NCI-H2029 (cell line): ENCODE results near the gene ATP6V1A.
A peak's percentile ranks its signal among the peaks of the same experiment; 100 is the strongest.
"Not testable (repeated sequence)": the region's sequence is repeated elsewhere in the genome, so short reads cannot be mapped to it uniquely, and the experiment has no call there.

ENCODE experiments used
- DNase-seq: peaks from one replicate; lab custom pipeline; 2025; lab: John Stamatoyannopoulos, UW

The ATP6V1A gene

DNA sequence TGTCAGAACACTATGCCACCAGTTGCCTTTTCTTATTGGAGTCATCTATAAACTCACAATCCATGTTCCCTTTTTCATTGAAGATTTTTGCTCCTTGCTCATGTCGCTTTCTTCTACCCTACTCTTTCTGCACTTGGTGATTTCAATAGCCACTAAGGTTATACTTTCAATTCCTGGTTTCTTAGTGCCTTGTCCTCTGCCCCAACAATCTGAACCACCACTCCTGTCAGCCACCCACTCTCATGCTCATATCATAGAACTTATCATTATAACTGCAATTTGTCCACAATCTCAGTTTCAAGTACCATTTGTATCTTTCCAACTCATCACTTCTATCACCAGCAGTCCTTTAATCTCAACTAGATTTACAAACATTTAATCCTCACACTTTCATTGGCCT is 81.8 kb downstream of the ATP6V1A start:
- DNase-seq = no peak

DNA sequence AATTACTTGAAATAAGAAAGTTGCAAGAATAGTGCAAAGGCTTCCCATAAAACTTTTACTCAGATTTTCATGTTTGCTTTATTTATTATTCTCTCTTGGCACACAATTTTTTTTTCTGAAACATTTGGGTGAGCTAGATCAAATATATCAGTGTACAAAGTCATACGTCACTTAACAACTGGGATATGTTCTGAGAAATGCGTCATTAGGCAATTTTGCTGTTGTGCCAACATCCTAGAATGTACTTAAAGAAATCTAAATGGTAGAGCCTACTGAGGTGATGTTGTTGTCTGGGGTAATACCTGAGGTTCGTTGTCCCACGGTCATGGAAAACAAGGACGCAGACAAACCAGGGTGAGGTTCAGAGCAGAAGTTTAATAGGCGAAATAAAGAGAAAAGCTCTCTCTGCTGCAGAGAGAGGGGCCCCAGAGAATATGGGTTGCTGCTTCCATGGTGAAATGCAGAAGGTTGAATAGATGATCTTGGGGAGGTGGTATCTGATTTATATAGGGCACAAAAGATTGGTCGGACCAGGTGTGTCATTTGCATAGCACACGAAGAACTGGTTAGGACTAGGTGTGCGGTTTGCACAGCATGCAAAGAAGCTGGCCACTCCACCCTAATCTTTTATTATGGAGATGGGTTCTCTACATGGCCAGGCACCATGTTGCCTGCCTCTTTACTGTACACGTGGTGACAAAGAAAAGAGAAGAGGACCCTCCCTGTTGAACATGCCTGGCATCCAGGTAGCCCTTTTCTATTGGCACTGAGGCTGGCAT is 82.9 kb downstream of the ATP6V1A start:
- no peak for DNase-seq

DNA sequence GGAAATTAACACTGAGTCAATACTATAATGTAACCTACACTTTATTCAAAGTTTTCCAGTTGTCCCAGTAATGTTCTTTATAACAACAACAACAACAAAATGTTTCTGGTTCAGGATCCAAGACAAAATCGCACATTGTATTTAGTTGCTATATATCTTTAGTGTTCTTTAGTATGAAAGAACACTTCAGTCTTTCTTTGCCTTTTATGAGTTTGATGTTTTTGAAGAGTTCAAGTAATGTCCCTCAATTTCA is 84.2 kb downstream of the ATP6V1A start:
- DNase-seq = no peak

DNA sequence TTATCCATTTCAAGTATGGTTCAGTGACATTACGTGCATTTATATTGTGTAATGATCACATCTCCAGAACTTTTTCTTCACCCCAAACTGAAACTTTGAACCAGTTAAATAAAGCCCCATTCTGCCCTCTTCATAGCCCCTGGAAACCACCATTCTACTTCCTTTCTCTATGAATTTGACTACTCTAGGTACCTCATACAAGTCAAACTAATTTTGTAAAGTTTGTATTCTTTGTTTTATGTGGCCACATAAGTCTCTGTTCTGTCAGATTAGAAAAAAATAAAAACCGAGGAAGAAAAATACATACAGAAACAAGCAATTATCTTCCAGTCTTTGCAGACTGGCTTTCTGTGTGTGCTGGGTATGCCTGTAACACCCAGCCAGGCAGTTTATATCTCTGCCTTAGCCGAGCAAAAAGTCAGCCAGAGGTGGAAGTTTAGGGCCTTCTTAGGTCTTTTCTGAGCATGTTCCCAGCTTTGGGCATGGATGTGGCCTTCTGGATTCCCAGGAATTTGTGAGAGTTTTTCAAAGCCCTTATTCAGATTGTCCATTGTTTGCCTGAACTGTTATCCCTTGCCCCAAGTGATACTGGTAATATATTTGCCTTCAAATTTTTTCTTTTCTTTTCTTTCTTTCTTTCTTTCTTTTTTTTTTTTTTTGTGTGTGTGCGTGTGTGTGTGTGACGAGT is 85.8 kb downstream of the ATP6V1A start:
- no peak for DNase-seq

DNA sequence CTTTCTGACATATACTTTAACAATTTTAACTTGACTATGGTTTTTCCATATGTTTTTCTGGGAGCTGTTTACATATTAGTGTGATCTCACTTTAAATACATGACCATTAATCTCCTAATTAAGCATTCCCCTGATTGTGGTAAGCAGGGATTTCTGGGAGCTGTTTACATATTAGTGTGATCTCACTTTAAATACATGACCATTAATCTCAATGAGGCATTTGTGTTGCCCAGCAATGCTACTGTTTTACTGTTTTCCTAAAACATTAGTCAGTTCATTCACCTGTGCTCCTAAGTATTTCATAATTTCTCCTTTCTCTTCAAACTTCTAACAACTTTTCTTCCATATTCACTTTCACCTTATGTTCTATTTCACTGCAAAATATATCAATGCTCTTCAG is 88.1 kb downstream of the ATP6V1A start:
- DNase-seq = no peak

DNA sequence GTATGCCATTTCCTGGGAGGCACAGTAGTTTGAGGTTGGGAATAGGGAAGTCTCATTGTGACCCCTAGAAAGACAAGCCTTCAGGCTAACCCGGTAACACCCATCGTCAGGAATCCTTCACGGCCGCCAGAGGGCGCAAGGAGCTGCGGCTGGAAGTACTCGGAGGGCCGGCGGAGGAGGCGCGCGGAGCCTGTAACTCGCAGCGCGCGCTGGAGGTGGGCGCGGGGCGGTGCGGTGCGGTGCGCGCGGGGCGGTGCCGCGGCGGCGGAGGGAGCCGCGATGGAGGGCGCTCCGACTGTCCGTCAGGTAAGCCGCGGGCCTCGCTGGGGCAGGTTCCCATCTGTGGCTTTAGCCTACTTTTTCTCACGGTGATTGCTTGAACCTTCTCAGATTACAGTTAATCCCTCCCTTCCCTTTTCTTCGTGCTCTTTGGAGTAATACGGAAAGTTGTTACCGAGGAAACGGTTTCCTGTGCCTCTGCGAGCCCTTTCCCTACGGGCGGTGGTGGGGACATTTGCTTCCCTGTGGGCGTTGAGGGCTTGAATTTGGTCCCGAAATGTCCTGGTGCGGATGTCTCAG is 91.9 kb downstream of the ATP6V1A start, which contains the start of gene GRAMD1C:
TSS of gene GRAMD1C (plus strand) at position 158 of the 579 bp plus-strand sequence. CDS start at position 280, 122 bp downstream.
- DNase-seq = peak; percentile 84

DNA sequence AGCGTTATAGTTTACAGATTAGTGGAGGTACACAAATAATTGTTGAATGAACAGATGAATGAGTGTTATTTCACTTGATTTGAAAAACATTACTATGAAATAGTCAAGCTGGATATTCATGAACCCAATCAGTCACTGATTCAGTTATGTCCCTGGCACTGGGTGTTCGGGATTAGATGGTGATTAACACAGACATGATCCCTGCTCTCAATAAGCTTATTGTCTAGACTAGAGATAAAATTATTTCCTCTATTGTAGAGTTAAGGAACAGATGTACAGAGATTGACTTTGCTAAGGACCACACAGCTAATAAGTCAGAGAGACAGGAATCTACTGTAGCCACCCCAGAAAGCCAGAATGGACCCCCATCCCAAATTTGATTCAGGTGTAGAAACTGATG is 92.7 kb downstream of the ATP6V1A start:
- DNase-seq = no peak

DNA sequence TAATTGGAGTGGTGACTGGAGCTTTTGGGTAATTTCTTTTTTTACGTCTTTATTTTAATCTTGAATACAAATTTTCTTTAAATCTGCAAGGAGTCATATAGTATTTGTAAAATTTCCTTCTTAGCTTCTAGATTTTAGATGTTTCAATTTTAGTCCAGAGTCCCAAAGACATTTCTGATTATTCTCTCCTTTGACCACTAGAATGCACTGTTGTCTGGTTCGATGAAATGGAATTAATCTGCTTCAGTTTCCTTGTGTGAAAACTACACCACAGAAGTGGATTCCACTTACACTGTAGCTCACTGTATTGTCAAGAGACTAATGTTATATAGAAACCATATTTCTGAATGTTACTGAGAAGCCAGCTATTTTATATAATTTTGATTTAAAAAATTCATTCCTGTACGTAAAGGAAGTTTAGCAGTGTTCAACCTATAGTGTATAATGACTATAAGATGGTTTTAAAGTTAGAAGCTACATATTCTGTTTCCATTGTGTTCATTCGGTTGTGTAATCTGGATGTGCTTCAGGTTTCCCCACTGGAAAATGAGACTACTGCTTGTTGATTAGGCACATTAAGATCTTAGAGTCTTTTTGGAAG is 97.9 kb downstream of the ATP6V1A start:
- peak; percentile 75 for DNase-seq

DNA sequence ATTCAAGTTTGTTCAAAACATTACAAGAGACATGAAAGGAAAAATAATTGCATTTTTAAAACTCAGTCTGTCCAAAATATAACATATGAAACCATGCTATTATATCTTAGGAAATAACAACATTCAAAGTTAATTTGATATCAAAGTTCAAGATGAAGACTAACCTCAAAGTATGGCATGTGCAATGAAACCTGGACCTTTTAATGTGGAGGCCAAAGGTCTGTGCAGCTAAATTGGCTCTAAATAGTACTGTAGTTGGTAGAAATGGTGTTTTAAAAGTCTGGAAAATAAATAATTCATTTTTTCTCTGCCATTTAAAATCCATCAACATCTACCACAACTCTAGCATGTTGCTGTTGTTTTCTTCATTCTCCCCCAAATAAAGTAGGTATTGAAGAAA is 100.4 kb downstream of the ATP6V1A start:
- no peak for DNase-seq

DNA sequence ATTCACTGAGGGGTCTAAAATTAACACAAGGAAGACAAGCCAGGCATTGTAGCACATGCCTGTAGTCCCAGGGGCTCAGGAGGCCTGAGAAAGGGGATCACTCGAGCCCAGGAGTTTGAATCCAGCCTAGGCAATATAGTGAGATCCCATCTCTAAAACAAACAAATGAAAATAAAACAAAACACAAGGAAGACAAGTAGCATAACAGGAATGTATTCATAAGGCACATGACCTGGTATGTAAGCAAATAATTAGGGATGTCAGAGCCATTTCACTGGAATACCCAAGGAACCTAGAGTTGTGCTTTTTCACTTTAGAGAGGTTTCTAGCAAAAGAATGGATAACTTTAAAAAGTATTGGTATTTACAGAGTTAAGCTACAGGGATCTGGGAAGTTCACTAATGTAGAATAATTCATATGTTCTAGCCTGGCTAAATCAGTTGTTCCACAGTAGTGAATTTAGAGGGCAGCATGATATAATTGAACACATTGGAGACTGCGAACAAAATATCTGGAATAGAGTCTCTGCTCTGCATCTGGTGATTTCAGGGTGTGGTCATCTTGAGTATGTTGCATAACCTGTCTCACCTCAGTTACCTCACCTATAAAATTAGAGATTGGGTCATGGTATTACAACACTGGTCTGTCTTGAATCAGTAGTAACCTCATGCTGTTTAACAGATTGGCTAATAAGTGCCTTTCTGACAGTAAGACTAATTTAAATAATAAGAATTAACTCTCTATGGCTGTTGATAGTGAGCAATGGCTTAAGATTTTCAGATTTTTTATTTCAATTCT is 101.0 kb downstream of the ATP6V1A start:
- DNase-seq = peak; percentile 23

DNA sequence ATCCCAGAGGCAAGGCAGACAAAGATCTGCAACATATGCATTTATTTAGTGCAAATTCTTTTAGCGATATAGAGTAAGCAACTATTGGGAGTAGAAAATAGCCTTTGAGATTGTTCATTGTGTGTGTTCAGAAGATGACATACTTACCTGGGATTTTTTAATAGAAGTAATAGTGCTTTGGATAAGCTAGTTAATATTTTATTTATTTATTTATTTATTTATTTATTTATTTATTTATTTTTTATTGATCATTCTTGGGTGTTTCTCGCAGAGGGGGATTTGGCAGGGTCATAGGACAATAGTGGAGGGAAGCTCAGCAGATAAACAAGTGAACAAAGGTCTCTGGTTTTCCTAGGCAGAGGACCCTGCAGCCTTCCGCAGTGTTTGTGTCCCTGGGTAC is 102.2 kb downstream of the ATP6V1A start:
- DNase-seq = not testable (repeated sequence)

DNA sequence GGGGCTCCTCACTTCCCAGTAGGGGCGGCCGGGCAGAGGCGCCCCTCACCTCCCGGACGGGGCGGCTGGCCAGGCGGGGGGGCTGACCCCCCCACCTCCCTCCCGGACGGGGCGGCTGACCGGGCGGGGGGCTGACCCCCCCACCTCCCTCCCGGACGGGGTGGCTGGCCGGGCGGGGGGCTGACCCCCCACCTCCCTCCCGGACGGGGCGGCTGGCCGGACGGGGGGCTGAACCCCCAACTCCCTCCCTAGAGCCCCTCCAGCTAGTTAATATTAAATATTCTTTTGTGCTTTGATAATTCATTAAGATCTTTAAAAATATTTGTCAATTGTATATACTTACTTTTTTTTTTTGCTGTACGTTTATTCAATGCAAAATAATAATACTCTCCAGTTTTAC is 103.0 kb downstream of the ATP6V1A start:
- DNase-seq = not testable (repeated sequence)

DNA sequence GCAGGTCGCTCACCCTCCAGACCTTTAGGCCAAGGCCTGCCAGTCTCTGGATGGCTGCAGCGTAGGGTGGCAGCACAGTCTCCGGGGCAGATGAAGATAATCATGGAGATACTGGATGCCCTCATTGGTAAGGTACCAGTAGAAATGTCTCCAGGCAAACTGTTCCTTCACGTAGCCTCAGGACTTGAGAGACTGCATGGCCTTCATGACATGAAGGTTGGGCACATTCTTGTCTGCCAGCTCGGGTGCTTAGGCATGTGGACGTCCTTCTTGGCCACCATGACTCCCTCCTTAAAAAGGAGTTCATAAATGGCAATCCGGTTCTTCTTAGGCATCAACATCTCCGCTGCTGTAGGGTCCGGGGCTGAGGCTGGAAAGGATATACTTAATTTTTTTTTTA is 103.6 kb downstream of the ATP6V1A start:
- DNase-seq = not testable (repeated sequence)

DNA sequence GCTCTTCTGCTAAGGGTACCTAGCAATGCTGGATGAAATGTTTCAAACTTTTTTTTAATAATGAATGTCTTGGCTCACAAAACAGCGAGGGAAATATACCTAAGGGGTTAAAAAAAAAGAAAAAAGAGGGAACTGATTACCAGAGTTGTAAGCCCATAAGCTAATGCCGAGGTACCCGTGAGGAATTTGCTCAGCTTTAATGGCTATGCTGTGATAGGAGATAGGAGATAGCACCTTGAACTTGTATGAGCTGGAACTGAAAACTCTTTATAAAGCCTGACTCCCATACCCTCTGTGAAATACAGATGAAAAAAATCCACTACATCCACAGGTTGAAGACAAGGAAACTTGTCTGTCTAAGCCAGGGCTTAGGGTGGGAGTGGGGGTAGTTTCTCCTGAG is 105.7 kb downstream of the ATP6V1A start:
- DNase-seq = no peak
